22Rv1 (cell line): ENCODE results near the gene TSPAN4.

Source experiments
- H3K27ac ChIP-seq: fragments of 450-650 bp; 2 replicates; pipeline ENCODE4 v1.5.1; 2017
- ZFX ChIP-seq: fragments of 450-650 bp; IDR thresholded peaks from 2 replicates; pipeline ENCODE4 v1.6.1; 2017; ENCODE audit warnings: antibody characterized with exemption, borderline replicate concordance
- TF ChIP-seq, protein P1 (sequence below): fragments of 450-650 bp; IDR thresholded peaks from 2 replicates; pipeline ENCODE4 v1.5.1; 2017; ENCODE audit warnings: mild to moderate bottlenecking

The TSPAN4 gene

DNA sequence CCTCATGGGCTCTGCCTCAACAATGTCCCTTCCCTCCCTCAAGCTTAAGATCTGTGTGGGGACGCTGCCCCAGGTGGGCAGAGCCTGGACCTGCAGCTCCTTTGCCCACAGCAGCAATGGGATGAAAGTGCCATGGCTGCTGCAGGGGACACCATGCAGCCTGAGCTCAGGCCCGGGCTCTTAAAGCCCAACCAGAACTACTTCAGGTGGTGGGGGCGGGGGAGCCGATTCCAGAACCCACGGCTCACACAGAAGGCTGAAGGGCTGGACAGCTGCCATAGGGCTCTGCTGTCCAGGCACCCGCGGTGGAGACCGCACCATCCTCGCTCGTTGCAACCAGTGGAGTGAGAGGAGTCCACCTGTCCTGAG is 55.5 kb downstream of the TSPAN4 start:
- no peak overlapping the region for H3K27ac ChIP-seq
- no peak for TF ChIP-seq ZFX
- TF ChIP-seq, protein P1, sequence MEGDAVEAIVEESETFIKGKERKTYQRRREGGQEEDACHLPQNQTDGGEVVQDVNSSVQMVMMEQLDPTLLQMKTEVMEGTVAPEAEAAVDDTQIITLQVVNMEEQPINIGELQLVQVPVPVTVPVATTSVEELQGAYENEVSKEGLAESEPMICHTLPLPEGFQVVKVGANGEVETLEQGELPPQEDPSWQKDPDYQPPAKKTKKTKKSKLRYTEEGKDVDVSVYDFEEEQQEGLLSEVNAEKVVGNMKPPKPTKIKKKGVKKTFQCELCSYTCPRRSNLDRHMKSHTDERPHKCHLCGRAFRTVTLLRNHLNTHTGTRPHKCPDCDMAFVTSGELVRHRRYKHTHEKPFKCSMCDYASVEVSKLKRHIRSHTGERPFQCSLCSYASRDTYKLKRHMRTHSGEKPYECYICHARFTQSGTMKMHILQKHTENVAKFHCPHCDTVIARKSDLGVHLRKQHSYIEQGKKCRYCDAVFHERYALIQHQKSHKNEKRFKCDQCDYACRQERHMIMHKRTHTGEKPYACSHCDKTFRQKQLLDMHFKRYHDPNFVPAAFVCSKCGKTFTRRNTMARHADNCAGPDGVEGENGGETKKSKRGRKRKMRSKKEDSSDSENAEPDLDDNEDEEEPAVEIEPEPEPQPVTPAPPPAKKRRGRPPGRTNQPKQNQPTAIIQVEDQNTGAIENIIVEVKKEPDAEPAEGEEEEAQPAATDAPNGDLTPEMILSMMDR = peak; percentile 59

DNA sequence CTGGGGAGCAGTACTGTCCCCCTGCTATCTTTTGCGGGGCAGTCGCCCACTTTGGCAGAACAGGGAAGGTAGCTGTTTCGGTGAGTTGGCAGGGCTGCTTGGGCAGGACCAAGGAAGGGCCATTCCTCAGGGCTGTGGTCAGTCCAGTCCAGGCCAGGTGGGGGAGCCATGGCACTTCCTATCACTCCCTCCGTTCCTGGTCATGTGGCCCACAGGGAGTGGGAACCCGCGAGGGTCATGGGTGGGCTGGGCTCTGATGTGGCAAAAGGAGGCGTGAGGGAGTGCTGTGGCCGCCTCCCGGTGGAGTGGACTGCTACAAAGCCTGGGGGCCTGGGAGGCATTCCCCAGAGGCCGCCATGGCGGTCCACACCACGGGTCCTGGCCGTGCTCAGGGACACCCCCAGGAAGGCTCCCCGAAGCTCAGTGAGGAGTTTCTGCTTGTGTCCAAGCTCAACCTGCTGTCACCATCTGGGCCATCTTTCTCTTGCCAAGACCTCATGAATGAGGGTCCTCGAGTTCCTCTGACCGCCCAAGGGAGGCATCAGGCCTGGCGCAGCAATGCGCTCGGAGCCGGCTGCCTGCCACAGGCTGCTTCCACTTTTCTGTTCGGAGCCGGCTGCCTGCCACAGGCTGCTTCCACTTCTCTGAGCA is 56.0 kb downstream of the TSPAN4 start:
- no peak overlapping the region for H3K27ac ChIP-seq
- no peak for TF ChIP-seq ZFX
- TF ChIP-seq, protein P1 = no peak; the same call in 1 of the 2 replicates

DNA sequence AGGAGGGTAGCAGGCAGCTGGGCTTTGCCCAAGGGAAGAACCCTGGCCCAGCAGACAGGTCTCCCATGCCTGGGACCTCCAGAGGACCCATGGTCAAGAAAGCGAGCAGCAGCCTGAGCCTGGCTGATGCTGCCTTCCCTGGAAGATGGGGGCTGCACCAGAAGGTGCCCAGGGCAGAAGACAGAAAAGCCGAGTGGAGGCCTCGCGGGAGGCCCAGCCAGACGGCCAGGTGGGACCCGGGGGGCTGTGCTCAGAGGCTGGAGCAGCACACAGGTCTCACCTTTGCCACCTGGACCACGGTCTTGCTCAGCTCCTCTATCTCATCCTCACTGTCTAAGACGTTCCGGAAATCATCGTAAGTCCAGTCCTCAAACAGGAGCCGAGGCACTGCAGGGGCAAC is 57.1 kb downstream of the TSPAN4 start:
- H3K27ac ChIP-seq = no peak overlapping the region
- TF ChIP-seq, protein P1 = no peak
- no peak for TF ChIP-seq ZFX

DNA sequence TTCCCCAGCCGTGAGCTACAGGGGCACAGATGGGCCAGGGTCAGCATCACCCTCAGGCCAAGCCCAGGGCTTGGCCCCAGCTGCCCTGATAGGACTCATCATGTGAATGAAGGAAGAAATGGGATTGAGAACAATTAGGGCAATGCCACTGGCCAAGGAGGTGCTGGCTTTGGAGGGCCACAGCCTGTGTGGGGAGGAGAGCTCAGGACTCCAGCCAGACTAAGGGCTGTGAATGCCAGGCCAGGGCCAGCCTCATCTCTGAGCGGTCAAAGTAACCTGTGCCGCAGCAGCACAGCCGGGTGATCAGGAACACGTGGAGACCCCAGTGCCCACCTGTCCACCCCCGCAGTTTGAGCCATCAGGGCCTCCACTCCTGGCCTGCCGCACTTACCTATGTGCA is 57.9 kb downstream of the TSPAN4 start:
- no peak overlapping the region for H3K27ac ChIP-seq
- TF ChIP-seq, protein P1 = no peak
- no peak for TF ChIP-seq ZFX

DNA sequence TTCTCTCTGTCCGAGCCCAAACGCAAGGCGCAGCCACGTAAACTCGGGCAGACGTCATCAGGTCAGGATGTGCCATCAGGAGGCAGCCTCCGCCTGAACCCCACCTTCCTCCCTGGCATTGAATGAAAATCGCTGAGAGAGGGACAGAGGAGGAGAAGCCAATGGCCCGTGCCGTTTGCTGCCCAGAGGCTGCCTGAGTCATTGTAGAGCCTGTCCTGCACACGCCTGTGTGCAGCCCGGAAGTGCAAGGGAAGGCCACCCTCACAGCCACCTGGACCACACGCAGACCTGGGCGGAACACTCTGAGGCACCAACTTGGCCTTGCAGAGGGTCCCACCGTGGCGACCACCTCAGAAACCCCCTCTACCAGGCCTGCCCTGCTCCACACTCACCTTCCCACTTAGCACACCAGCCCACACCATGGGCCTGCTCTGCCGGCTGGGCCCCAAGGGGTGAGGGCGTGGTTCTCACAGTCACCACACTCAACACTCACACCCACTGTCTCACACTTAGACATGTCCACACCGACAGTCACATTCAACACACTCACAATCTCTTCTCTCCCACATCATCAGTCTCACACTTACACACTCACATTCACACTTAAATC is 58.9 kb downstream of the TSPAN4 start:
- H3K27ac ChIP-seq = no peak overlapping the region
- no peak for TF ChIP-seq ZFX
- TF ChIP-seq, protein P1 = no peak

DNA sequence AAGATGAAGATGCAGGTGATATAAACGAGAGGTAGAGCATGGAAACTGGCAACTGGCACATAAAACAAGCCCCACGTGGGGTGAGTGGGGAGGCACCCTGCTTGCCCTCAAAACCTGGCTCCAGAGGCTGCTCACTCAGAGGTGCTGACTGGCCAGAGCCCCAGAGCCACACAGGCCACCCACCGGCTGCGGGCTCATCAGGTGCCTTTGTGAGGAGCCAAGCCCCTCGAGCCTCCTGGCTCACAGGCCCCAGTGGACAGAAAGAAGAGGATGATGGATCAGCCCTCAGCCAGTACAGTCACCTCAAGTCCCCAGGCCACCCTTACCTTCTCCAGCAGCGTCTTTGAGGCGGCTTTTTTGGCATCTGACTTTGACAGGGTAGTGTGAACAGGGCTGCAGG is 61.7 kb downstream of the TSPAN4 start:
- no peak overlapping the region for H3K27ac ChIP-seq
- no peak for TF ChIP-seq ZFX
- TF ChIP-seq, protein P1 = no peak

DNA sequence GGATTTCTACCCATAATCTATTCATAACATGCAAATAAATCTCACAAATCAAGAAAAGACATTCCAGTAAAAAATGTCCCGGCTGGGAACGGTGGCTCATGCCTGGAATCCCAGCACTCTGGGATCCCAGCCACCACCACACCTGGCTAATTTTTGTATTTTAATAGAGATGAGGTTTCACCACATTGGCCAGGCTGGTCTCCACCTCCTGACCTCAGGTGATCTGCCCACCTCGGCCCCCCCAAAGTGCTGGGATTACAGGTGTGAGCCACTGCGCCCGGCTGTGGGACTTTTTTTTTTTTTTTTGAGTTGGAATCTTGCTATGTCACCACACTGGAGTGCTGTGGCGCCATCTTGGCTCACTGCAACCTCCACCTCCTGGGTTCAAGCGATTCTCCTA is 63.3 kb downstream of the TSPAN4 start:
- TF ChIP-seq, protein P1 = no peak
- H3K27ac ChIP-seq = no peak overlapping the region
